Pancreas (tissue), 10 donors: Measurements from ENCODE around the gene DENND4B. TPM values are rescaled to one million over a fixed set of nuclear protein-coding genes. Genes with fewer than 3 reads are reported as not detected.

Experiments
- ATAC-seq, 4 donors: fragments of 200-7000 bp; cut with Tn5 transposase; one replicate each; pipeline versions ENCODE4 v1.8.0 to v1.9.1; 2020; ENCODE audit warnings: mild to moderate bottlenecking in 4 of 4, moderate library complexity in 4 of 4
- DNase-seq, 6 donors: peaks; one replicate each; pipeline ENCODE4 v3.0.0-alpha.2; 2020
- FAIRE-seq: peaks from 2 replicates; lab custom pipeline; 2012; peaks lifted over from hg19 to GRCh38; lab: Jason Lieb, UNC
- H3K27ac ChIP-seq, 4 donors: fragments of 200-600 bp; sonication (generic); 1 replicate in 3 of 4; 2 replicates in 1 of 4; pipeline versions ENCODE4 v1.5.0 to v1.8.0; 2020
- H3K27me3 ChIP-seq, 4 donors: fragments of 200-600 bp; one replicate each; pipeline ENCODE4 v1.8.0; 2021
- H3K36me3 ChIP-seq, 3 donors: fragments of 200-600 bp; sonication (generic) in 1 of 3; one replicate each; pipeline versions ENCODE4 v1.5.0 to v1.8.0; 2020 to 2021
- H3K4me1 ChIP-seq, 3 donors: fragments of 200-600 bp; one replicate each; pipeline ENCODE4 v1.8.0; 2021
- H3K4me3 ChIP-seq, 4 donors: fragments of 200-600 bp; sonication (generic) in 2 of 4; one replicate each; pipeline versions ENCODE4 v1.5.0 to v1.8.0; 2020 to 2021
- H3K9me3 ChIP-seq, 4 donors: fragments of 200-600 bp; one replicate each; pipeline ENCODE4 v1.8.0; 2021
- WGBS, 2 donors: extraction: QIAGEN DNeasy Blood & Tissue Kit; methylation state at CpG; one replicate each; pipeline ENCODE4 v1.1.7; 2013; 5-methylcytosine and 5-hydroxymethylcytosine counted together
- intact Hi-C, 3 donors: fragments of 100-400 bp; cut with DNase I; formaldehyde crosslinking; loops; one replicate each; pipeline versions ENCODE4 v1.11.1 to v1.14.2; 2022
- microRNA-seq, 2 donors: library from miRNA; unstranded; fragments of <30 nt; microRNA quantifications; one replicate each; pipeline versions ENCODE4 to v1.1.0, GENCODE V29; 2019 to 2020
- polyA plus RNA-seq, 2 donors: library from polyadenylated mRNA; stranded (reverse); fragments of 200-250 nt; gene quantifications; one replicate each; pipeline ENCODE4 v1.2.3, GENCODE V29; 2013
- total RNA-seq, 6 donors: library from RNA; stranded (reverse); fragmentation: NEBNext Ultra II Directional in 4 of 6; extraction: Animal tissue kit (Norgen Biotek cat#: 25700) in 4 of 6; gene quantifications; one replicate each; pipeline versions ENCODE4 v1.2.1 to v1.2.4, GENCODE V29; 2021 to 2023
- TF ChIP-seq, protein P1 (sequence below), 4 donors: fragments of 200-600 bp; sonication (generic) in 3 of 4; IDR thresholded peaks; one replicate each; pipeline versions ENCODE4 v1.5.0 to v1.8.0; 2021; ENCODE audit warnings: antibody characterized with exemption in 4 of 4
- donor health status: healthy with polysubstance abuse.
- donor health status: DM: no; HTN: no; CAD: no; lungs with moderate emphysema.
- donor health status: DM: no; HTN: no; CAD: no.
- donor health status: control.
- donor health status: control.
- donor health status: Bipolar disorder and iron deficiency.
- donor health status: DM: yes; HTN: yes; CAD: no.
- donor health status: DM: no; HTN: no; CAD: no.
- donor health status: DM: no; HTN: no; CAD: no.
- donor health status: DM: yes; HTN: yes; CAD: no.

Gene DENND4B
- total and polyA plus RNA-seq, 8 donors: 17.8 to 57.0 (median 23.9) TPM

DNA sequence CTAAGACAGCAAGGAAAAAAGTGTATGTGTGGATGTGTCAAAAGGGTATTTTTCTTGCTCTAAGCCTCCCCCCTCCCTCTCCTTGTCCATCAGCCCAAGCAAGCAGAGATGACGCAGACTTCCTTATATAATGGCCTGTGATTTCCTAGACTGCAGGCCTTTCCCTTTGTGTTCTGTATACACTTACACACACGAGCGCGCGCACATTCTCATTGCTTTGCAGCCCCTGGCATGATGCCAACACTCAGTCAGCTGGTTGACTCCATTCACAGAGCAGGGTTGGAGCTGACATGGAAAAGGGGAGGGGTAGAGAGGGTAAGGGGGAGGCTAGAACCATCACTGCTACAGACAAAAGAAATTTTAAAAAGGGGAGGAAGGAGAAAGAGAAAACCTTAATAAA, 65.6 kb downstream of the DENND4B start:
- Histone ChIP-seq H3K4me1 (peaks cover 0 to 18% (median 12%) of the 10 kb centered on the region in 3 donors), H3K27me3 (no peaks in the 10 kb centered on the region), H3K36me3 (no peaks in the 10 kb centered on the region), H3K27ac (peak overlapping the region in 2 of 4 donors; percentile 24 to 62), H3K4me3 (no peak overlapping the region), H3K9me3 (no peaks in the 10 kb centered on the region)
- peak; percentile 29 for FAIRE-seq
- WGBS, 2 donors: 2 to 4% methylated on average over 5 of the region's 5 CpGs
- peak; percentile 80 to 93 (median 90) for ATAC-seq
- TF ChIP-seq, protein P1, sequence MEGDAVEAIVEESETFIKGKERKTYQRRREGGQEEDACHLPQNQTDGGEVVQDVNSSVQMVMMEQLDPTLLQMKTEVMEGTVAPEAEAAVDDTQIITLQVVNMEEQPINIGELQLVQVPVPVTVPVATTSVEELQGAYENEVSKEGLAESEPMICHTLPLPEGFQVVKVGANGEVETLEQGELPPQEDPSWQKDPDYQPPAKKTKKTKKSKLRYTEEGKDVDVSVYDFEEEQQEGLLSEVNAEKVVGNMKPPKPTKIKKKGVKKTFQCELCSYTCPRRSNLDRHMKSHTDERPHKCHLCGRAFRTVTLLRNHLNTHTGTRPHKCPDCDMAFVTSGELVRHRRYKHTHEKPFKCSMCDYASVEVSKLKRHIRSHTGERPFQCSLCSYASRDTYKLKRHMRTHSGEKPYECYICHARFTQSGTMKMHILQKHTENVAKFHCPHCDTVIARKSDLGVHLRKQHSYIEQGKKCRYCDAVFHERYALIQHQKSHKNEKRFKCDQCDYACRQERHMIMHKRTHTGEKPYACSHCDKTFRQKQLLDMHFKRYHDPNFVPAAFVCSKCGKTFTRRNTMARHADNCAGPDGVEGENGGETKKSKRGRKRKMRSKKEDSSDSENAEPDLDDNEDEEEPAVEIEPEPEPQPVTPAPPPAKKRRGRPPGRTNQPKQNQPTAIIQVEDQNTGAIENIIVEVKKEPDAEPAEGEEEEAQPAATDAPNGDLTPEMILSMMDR (IDR thresholded peaks at IDR 0.05): no peak
- intact Hi-C loops: no loop called here
- DNase-seq: peak; percentile 71 to 89 (median 78)

DNA sequence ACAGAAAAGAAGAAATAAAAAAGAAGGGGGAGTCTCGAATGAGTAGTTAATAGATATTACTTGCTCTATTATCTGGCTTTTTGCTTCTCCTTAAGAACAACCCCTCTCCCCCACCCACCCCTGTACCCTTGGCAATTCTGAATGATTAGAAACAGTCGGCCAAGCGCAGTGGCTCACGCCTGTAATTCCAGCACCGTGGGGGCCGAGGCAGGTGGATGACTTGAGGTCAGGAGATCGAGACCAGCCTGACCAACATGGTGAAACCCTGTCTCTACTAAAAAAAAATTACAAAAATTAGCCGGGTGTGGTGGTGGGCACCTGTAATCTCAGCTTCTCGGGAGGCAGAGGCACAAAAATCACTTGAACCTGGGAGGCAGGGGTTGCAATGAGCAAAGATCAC, 66.5 kb downstream of the DENND4B start:
- TF ChIP-seq, protein P1 (IDR thresholded peaks at IDR 0.05): no peak
- intact Hi-C loops: no loop called here

More for the DNA sequence above, 66.5 kb downstream of the DENND4B start:
- H3K27me3 ChIP-seq: no peaks in the 10 kb centered on the region
- H3K9me3 ChIP-seq: no peaks in the 10 kb centered on the region
- no peaks in the 10 kb centered on the region for H3K36me3 ChIP-seq
- FAIRE-seq (no peak), ATAC-seq (no peak), DNase-seq (no peak)
- H3K4me1 ChIP-seq: peaks cover 0 to 18% (median 12%) of the 10 kb centered on the region in 3 donors
- H3K27ac ChIP-seq: no peak overlapping the region
- WGBS, 2 donors: 94% methylated on average over 9 of the region's 9 CpGs
- no peak overlapping the region for H3K4me3 ChIP-seq

Small RNA genes lying within 50 kb of the gene (microRNA-seq; reads per million reads assigned to microRNA genes)
- gene MIR6737: 0 reads per million in 2 donors

Other genes starting within 250 kb of the DENND4B start
- 10 to 100 TPM; 13.5 to 41.4 (median 18.8) TPM for gene INTS3, start 218.7 kb downstream of the DENND4B start, total RNA-seq
- gene INTS3, start 218.7 kb downstream of the DENND4B start, polyA plus RNA-seq: 10 to 100 TPM; 45.1 to 56.2 TPM
- gene SLC27A3, start 171.3 kb downstream of the DENND4B start, total RNA-seq: 10 to 100 TPM in 3 of 6 donors, 1 to 10 TPM in 3; 9.0 to 23.6 (median 10.8) TPM
- gene SLC27A3, start 171.3 kb downstream of the DENND4B start, polyA plus RNA-seq: 10 to 100 TPM; 46.9 to 64.0 TPM
- 10 to 100 TPM; 15.0 to 27.1 (median 17.1) TPM for gene GATAD2B, start 23.7 kb downstream of the DENND4B start, total RNA-seq
- 1 to 10 TPM; 4.8 to 7.4 TPM for gene GATAD2B, start 23.7 kb downstream of the DENND4B start, polyA plus RNA-seq
- gene CRTC2, start 11.9 kb upstream of the DENND4B start, total RNA-seq: 10 to 100 TPM; 13.4 to 27.6 (median 18.3) TPM
- gene CRTC2, start 11.9 kb upstream of the DENND4B start, polyA plus RNA-seq: 10 to 100 TPM; 36.9 to 48.6 TPM
- gene SLC39A1, start 16.8 kb upstream of the DENND4B start, total RNA-seq: 10 to 100 TPM; 20.0 to 46.1 (median 27.0) TPM
- gene SLC39A1, start 16.8 kb upstream of the DENND4B start, polyA plus RNA-seq: 10 to 100 TPM; 22.8 to 38.1 TPM
- 10 to 100 TPM in 2 of 6 donors, 1 to 10 TPM in 4; 6.5 to 13.2 (median 8.0) TPM for gene CREB3L4, start 21.2 kb upstream of the DENND4B start, total RNA-seq
- gene CREB3L4, start 21.2 kb upstream of the DENND4B start, polyA plus RNA-seq: 10 to 100 TPM; 13.3 to 19.6 TPM
- 100 to 1,000 TPM in 2 of 6 donors, 10 to 100 TPM in 4; 82.6 to 106 (median 95.6) TPM for gene JTB, start 31.0 kb upstream of the DENND4B start, total RNA-seq
- gene JTB, start 31.0 kb upstream of the DENND4B start, polyA plus RNA-seq: 100 to 1,000 TPM; 117 to 180 TPM
- 10 to 100 TPM; 36.8 to 68.8 (median 47.2) TPM for gene RAB13, start 39.6 kb upstream of the DENND4B start, total RNA-seq
- gene RAB13, start 39.6 kb upstream of the DENND4B start, polyA plus RNA-seq: 100 to 1,000 TPM in 1 of 2 donors, 10 to 100 TPM in 1; 82.9 to 118 TPM
- 1,000 to 10,000 TPM in 2 of 6 donors, 100 to 1,000 TPM in 4; 617 to 1,250 (median 837) TPM for gene RPS27, start 44.0 kb upstream of the DENND4B start, total RNA-seq
- 1,000 to 10,000 TPM; 3,243 to 5,933 TPM for gene RPS27, start 44.0 kb upstream of the DENND4B start, polyA plus RNA-seq
- under 1 TPM in 3 of 6 donors, not detected in 3; 0.04 to 0.06 (median 0.06) TPM for gene NUP210L, start 208.4 kb upstream of the DENND4B start, total RNA-seq
- gene NUP210L, start 208.4 kb upstream of the DENND4B start, polyA plus RNA-seq: under 1 TPM in 1 of 2 donors, not detected in 1; 0.02 TPM
- 100 to 1,000 TPM in 2 of 6 donors, 10 to 100 TPM in 4; 49.0 to 158 (median 90.2) TPM for gene TPM3, start 245.4 kb upstream of the DENND4B start, total RNA-seq
- 100 to 1,000 TPM in 1 of 2 donors, 10 to 100 TPM in 1; 47.7 to 116 TPM for gene TPM3, start 245.4 kb upstream of the DENND4B start, polyA plus RNA-seq